Measurements from ENCODE around the gene LRRC8C. TPM values are rescaled to one million over a fixed set of nuclear protein-coding genes. Genes with fewer than 3 reads are reported as not detected.
A peak's percentile ranks its signal among the peaks of the same experiment; 100 is the strongest.

The LRRC8C gene
- total RNA-seq, 1 donor from 2014 or later: 4.6 TPM

DNA sequence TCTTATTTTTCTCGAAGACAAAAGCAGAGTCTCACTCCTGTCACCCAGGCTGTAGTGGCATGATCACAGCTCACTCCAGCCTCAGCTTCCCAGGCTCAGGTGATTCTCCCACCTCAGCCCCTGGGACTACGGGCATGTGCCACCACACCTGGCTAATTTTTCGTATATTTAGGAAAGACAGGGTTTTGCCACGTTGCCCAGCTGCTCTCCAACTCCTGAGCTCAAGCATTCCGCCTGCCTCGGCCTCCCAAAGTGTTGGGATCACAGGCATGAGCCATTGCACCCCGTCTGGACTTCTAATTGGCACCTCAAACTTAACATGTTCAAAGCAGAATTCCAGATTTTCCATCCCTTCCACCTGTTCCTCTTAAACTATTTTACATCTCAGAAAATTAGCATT is 19.0 kb upstream of the LRRC8C start:
- no peak for TF ChIP-seq CTCF (conservative IDR thresholded peaks at IDR 0.05)
- H3K27me3 Mint-ChIP-seq (ENCODE audit: low read depth): no peaks in the 10 kb centered on the region
- no peak overlapping the region for H3K27ac Mint-ChIP-seq (ENCODE audit: unreplicated experiment)
- peaks cover 1% of the 10 kb centered on the region for H3K4me1 Mint-ChIP-seq
- no peak for DNase-seq (ENCODE audit: low read depth, low spot score)
- peaks cover 9% of the 10 kb centered on the region for H3K36me3 Mint-ChIP-seq (ENCODE audit: low read depth)
- H3K9me3 Mint-ChIP-seq: peaks cover 11% of the 10 kb centered on the region
- no peak overlapping the region for H3K4me3 Mint-ChIP-seq

DNA sequence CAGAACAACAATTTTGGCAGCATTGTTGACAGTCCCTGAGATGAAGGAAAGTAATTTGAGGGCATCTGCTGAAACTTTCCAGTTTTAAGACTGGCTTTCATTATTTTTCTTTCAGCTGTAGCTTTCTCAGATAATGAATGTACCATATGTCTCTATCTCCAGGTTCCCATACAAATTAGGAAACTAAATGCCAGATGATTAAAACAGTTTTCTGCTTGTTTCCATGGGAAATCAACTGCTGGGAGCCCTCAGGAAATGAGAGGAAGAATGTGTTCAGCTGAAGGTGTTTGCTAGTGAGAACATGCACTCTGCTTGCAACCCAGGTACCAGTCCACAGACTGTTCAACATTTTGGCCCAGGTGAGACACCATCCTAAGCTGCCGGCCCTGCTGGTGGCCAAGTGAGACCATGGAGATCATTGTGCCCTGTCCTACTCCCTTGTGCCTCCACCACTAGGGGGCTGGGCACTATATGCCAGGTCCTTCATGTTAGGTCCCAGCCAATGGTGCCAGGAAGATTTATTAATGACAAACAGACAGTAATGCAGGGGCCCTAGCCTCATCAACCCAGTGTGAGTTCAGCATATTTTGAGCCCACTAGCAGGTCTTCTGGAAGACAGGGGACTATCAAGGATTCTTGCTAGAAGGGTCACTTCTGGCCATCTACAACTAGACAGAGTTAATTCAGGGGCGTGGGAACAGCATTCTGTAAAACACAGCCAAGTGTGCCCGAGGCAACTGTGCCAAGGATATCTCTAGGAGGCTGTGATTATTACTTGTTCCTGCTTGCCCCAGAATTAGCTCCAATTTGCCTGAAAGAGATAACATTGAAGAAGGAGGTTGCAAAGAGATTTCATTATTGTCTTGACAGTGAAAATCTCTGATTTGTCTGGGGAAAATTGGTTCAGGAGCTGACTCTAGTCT is 17.0 kb upstream of the LRRC8C start:
- H3K4me1 Mint-ChIP-seq: no peaks in the 10 kb centered on the region
- no peak overlapping the region for H3K4me3 Mint-ChIP-seq
- H3K27me3 Mint-ChIP-seq (ENCODE audit: low read depth): no peaks in the 10 kb centered on the region
- no peak overlapping the region for H3K27ac Mint-ChIP-seq (ENCODE audit: unreplicated experiment)
- peaks cover 11% of the 10 kb centered on the region for H3K9me3 Mint-ChIP-seq
- peak; percentile 45 for TF ChIP-seq CTCF (conservative IDR thresholded peaks at IDR 0.05)
- H3K36me3 Mint-ChIP-seq (ENCODE audit: low read depth): peaks cover 10% of the 10 kb centered on the region
- no peak for DNase-seq (ENCODE audit: low read depth, low spot score)

DNA sequence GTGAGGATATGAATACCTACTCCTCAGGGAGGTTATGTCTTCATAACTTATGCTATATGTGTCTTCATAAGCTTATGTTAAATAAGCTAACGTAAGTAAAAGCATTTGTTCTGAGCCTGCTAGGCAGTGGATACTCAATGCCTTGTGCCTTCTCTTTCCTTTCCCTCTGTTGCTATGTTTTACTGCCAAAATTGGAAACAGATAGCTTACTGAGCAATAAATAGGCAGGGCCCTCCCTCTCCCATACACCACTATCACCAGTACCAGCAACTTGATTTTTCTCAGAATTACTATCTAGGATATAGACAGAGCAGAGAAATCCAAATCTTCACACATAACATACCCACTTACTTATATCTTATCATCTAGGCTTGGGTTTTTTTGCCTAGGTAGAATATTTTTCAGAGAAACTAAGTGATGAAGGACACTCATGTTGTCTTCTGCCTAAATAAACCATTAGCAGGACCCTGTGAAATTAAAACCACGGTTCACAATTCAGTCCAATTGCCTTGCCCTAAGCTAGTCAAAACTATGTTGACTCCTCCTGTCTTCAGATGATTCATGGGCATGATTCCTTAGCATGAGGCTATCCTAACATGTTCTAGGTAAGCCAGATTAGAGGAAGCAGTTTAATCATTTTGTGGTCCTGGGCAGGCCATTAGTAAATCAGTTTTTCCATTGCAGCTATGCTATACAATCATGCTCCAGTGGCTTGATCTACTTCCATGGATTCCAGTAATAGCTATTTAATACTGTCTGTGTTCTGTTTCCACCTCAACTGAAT is 15.9 kb upstream of the LRRC8C start:
- Mint-ChIP-seq H3K27me3 (ENCODE audit: low read depth) (no peaks in the 10 kb centered on the region), H3K4me1 (no peaks in the 10 kb centered on the region)

DNA sequence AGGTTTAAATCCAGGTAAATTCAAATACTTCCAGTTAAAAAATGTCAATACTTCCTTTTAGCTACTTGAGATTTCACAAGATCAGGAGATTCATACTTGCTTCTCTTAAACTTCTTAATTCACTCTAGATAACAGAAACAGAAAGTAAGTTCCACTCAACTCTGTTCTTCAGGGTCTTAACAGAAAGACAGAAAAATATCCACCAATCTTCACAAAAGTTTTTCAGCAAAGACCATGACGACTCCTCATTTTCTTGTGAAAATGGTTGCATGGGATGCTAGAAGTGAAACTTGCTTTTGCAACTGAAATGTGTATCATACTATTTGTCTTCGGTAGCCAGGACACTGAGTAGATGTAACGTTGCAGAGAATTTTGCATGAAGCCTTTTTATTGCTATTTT is 12.3 kb upstream of the LRRC8C start:
- Mint-ChIP-seq H3K36me3 (ENCODE audit: low read depth) (peaks cover 10% of the 10 kb centered on the region), H3K27ac (ENCODE audit: unreplicated experiment) (no peak overlapping the region), H3K4me1 (no peaks in the 10 kb centered on the region), H3K4me3 (no peak overlapping the region), H3K27me3 (ENCODE audit: low read depth) (no peaks in the 10 kb centered on the region), H3K9me3 (peaks cover 11% of the 10 kb centered on the region)
- TF ChIP-seq CTCF (conservative IDR thresholded peaks at IDR 0.05): no peak
- no peak for DNase-seq (ENCODE audit: low read depth, low spot score)

More for the DNA sequence above, 15.9 kb upstream of the LRRC8C start:
- Mint-ChIP-seq H3K27ac (ENCODE audit: unreplicated experiment) (no peak overlapping the region), H3K9me3 (peaks cover 11% of the 10 kb centered on the region), H3K4me3 (no peak overlapping the region), H3K36me3 (ENCODE audit: low read depth) (peaks cover 10% of the 10 kb centered on the region)
- DNase-seq (ENCODE audit: low read depth, low spot score): no peak
- TF ChIP-seq CTCF (conservative IDR thresholded peaks at IDR 0.05): no peak

DNA sequence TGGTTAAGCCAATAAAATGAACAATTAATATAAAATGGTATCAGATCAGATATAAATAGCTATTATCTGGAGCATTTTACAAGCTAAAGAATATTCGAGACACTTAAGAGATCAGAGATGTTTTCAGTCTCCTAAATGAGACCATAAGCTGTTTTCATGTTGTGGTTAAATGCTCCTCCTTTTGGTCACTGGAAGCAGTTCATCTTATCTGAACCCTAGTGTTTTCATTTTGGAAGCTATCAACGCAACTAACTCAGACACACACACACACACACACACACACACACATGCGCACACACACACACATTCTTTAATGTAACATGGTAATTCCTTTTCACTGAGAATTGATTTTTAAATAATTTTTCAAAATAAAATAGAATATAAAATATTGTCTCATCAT is 10.0 kb upstream of the LRRC8C start:
- Mint-ChIP-seq H3K27me3 (ENCODE audit: low read depth) (no peaks in the 10 kb centered on the region), H3K27ac (ENCODE audit: unreplicated experiment) (no peak overlapping the region), H3K4me3 (no peak overlapping the region), H3K36me3 (ENCODE audit: low read depth) (peaks cover 7% of the 10 kb centered on the region), H3K9me3 (peaks cover 3% of the 10 kb centered on the region), H3K4me1 (peaks cover 7% of the 10 kb centered on the region)
- TF ChIP-seq CTCF (conservative IDR thresholded peaks at IDR 0.05): no peak
- DNase-seq (ENCODE audit: low read depth, low spot score): no peak
